GM03348 (cell line): ENCODE data around the gene SARNP.
A peak's percentile ranks its signal among the peaks of the same experiment; 100 is the strongest.

ENCODE experiments used
- DNase-seq: peaks from one replicate; pipeline ENCODE4 v3.0.0; 2012; ENCODE audit warnings: low spot score

The SARNP gene

DNA sequence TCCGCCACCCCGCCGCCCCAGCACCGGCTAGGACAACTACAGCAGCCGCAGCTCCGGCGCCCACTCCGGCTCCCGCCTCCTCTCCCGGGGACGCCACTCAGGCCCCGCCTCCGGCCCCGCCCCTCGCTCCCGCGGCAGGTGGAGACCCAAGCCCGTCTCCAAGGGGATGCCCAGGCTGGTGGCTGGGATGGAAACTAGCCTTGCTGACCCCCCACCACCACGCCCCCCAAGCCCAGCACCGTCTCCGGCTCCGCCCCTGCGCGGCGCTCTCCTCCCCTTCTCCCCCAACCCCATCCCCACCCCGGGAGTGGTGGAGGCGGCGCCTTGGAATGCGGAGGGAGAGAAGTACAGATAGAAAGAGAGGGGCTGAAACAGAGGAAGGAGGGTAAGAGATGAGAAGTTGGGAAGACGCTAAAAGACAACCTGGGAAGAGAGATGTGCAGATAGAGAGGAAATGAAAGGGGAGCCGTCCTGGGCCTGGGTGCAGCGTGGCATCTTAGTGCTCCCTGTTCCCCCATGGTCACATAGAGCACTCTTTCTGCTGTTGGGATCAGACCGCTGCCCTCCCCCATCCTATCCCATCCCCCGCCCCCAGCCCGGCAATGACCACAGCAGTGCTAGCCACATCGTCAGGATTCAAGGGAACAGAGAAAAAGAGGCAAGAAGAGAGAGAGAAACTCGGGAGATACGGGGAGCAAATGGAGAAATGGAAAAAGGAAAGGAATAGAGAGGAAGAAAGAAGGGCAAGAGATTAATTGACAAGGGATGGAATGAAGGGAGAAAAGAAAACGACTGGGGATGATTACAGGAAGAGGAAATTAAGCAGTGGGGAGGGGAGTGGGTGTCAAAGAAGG is 109.5 kb downstream of the SARNP start, which contains the start of gene ITGA7:
ITGA7 (minus strand) TSS at position 64 of the 854 bp plus-strand sequence. CDS start 222 bp downstream, outside the sequence.
- peak; percentile 85 for DNase-seq
